H1 (cell line): ENCODE results near the gene CREB3L1. TPM values are rescaled to one million over a fixed set of nuclear protein-coding genes. Genes with fewer than 3 reads are reported as not detected.

Experiments used
- CTCF ChIA-PET: fragments of 300-600 bp; sonication (Branson Sonifier 250); formaldehyde crosslinking; loops from one replicate; lab custom pipeline; 2021; ENCODE audit not compliant: partially characterized antibody; lab: Charles Lee
- POLR2A ChIA-PET: fragments of 300-600 bp; sonication (Branson Sonifier 250); formaldehyde crosslinking; loops from one replicate; lab custom pipeline; 2021; ENCODE audit warnings: inconsistent platforms; ENCODE audit not compliant: partially characterized antibody; lab: Charles Lee
- DNase-seq, 2 experiments: peaks; one replicate each; pipeline versions ENCODE4 v3.0.0 to v3.0.0-alpha.2; 2010 to 2022; ENCODE audit warnings: low spot score in 2 of 2, low read depth in 1 of 2, mixed read lengths in 1 of 2
- FAIRE-seq: peaks from 2 replicates; lab custom pipeline; 2011; peaks lifted over from hg19 to GRCh38; lab: Jason Lieb, UNC
- H2AFZ ChIP-seq: 2 replicates; pipeline ENCODE4 v1.8.1; 2012; ENCODE audit warnings: low read length, inconsistent platforms
- H2AK5ac ChIP-seq: 2 replicates; pipeline ENCODE4 v1.6.1; 2013; ENCODE audit warnings: low read depth, low read length
- H2BK120ac ChIP-seq: replicated peaks from 2 replicates; pipeline ENCODE3; 2013; ENCODE audit warnings: low read depth, low read length, inconsistent platforms
- H2BK12ac ChIP-seq: 2 replicates; pipeline ENCODE4 v1.6.1; 2013; ENCODE audit warnings: low read depth, low read length
- H2BK15ac ChIP-seq: 2 replicates; pipeline ENCODE4 v1.6.1; 2013; ENCODE audit warnings: low read length
- H2BK20ac ChIP-seq: 2 replicates; pipeline ENCODE4 v1.6.1; 2013; ENCODE audit warnings: low read length
- H2BK5ac ChIP-seq: 2 replicates; pipeline ENCODE4 v1.6.1; 2013; ENCODE audit warnings: low read depth, low read length
- H3K14ac ChIP-seq: 2 replicates; pipeline ENCODE4 v1.6.1; 2013; ENCODE audit warnings: inconsistent platforms; ENCODE audit not compliant: insufficient read length
- H3K18ac ChIP-seq: 2 replicates; pipeline ENCODE4 v1.6.1; 2013; ENCODE audit warnings: low read length; ENCODE audit errors: extremely low read depth
- H3K23ac ChIP-seq: 2 replicates; pipeline ENCODE4 v1.6.1; 2013; ENCODE audit warnings: inconsistent platforms; ENCODE audit not compliant: insufficient read length
- H3K23me2 ChIP-seq: 2 replicates; pipeline ENCODE4 v1.6.1; 2013; ENCODE audit warnings: low read depth, low read length
- H3K27ac ChIP-seq: 2 replicates; pipeline ENCODE4 v1.6.1; 2011; ENCODE audit warnings: low read depth, low read length, inconsistent platforms
- H3K27me3 ChIP-seq, 4 experiments: replicated peaks in 1 of 4; 1 replicate in 1 of 4; 2 replicates in 3 of 4; pipeline versions ENCODE4 v1.6.1 to v1.8.1; 2011 to 2013; ENCODE audit warnings: low read length in 3 of 4, mild to moderate bottlenecking in 3 of 4, inconsistent platforms in 2 of 4, mixed read lengths in 2 of 4, moderate library complexity in 1 of 4; ENCODE audit not compliant: control insufficient read depth in 3 of 4, insufficient read depth in 3 of 4; ENCODE audit errors: extremely low read depth in 1 of 4
- H3K36me3 ChIP-seq, 4 experiments: 2 replicates each; pipeline versions ENCODE4 v1.6.1 to v1.8.1; 2011 to 2013; ENCODE audit warnings: mild to moderate bottlenecking in 4 of 4, low read length in 3 of 4, moderate library complexity in 2 of 4, control low read depth in 1 of 4, inconsistent platforms in 1 of 4; ENCODE audit not compliant: insufficient read depth in 4 of 4, control insufficient read depth in 2 of 4
- H3K4ac ChIP-seq: replicated peaks from 2 replicates; pipeline ENCODE3; 2013; ENCODE audit warnings: low read length, low read depth, mixed read lengths, inconsistent platforms; ENCODE audit not compliant: insufficient read length
- H3K4me1 ChIP-seq, 4 experiments: replicated peaks in 1 of 4; 1 replicate in 1 of 4; 2 replicates in 3 of 4; pipeline versions ENCODE4 v1.6.1 to v1.8.1; 2011 to 2013; ENCODE audit warnings: low read length in 3 of 4, inconsistent platforms in 2 of 4, mixed read lengths in 1 of 4; ENCODE audit not compliant: insufficient read depth in 4 of 4, control insufficient read depth in 3 of 4
- H3K4me2 ChIP-seq, 2 experiments: 2 replicates each; pipeline versions ENCODE4 v1.6.1 to v1.8.1; 2011 to 2013; ENCODE audit warnings: low read depth in 2 of 2, low read length in 2 of 2, control low read depth in 1 of 2, inconsistent platforms in 1 of 2, mild to moderate bottlenecking in 1 of 2; ENCODE audit not compliant: insufficient read depth in 1 of 2
- H3K4me3 ChIP-seq, 4 experiments: fragments of 200-600, 300-600 bp in 1 of 4; sonication (generic), shearing (Covaris generic), sonication (Bioruptor Twin) in 1 of 4; 2 replicates each; pipeline versions ENCODE4 v1.5.1 to v1.8.1; 2011 to 2016; ENCODE audit warnings: low read length in 4 of 4, low read depth in 3 of 4, control low read depth in 2 of 4, inconsistent platforms in 2 of 4, mild to moderate bottlenecking in 2 of 4, mixed read lengths in 1 of 4, moderate library complexity in 1 of 4; ENCODE audit not compliant: insufficient read depth in 2 of 4; ENCODE audit errors: extremely low read depth in 1 of 4
- H3K56ac ChIP-seq: replicated peaks from 2 replicates; pipeline ENCODE3; 2013; ENCODE audit warnings: low read depth, mild to moderate bottlenecking, mixed read lengths, low read length, inconsistent platforms; ENCODE audit not compliant: insufficient read length
- H3K79me1 ChIP-seq: 2 replicates; pipeline ENCODE4 v1.6.1; 2013; ENCODE audit warnings: low read depth, low read length, control low read depth
- H3K79me2 ChIP-seq, 2 experiments: 2 replicates each; pipeline versions ENCODE4 v1.6.1 to v1.8.1; 2012 to 2013; ENCODE audit warnings: low read length in 2 of 2, mild to moderate bottlenecking in 2 of 2, inconsistent platforms in 1 of 2; ENCODE audit not compliant: insufficient read depth in 2 of 2, control insufficient read depth in 1 of 2
- H3K9ac ChIP-seq, 4 experiments: replicated peaks in 1 of 4; 1 replicate in 1 of 4; 2 replicates in 3 of 4; pipeline versions ENCODE4 v1.6.1 to v1.8.1; 2011 to 2013; ENCODE audit warnings: low read depth in 3 of 4, low read length in 3 of 4, control low read depth in 2 of 4, mild to moderate bottlenecking in 2 of 4, moderate library complexity in 2 of 4, inconsistent platforms in 1 of 4; ENCODE audit errors: extremely low read depth in 1 of 4
- H3K9me3 ChIP-seq, 2 experiments: 2 replicates each; pipeline versions ENCODE4 v1.6.1 to v1.8.1; 2012 to 2013; ENCODE audit warnings: mild to moderate bottlenecking in 2 of 2, moderate library complexity in 2 of 2, control low read depth in 1 of 2, inconsistent platforms in 1 of 2, low read depth in 1 of 2, low read length in 1 of 2, mixed read lengths in 1 of 2; ENCODE audit not compliant: insufficient read depth in 2 of 2
- H4K20me1 ChIP-seq, 2 experiments: replicated peaks in 1 of 2; 2 replicates each; pipeline versions ENCODE3 to v1.8.1; 2011 to 2013; ENCODE audit warnings: inconsistent platforms in 2 of 2, low read length in 2 of 2, mild to moderate bottlenecking in 1 of 2; ENCODE audit not compliant: insufficient read depth in 2 of 2, control insufficient read depth in 1 of 2
- H4K5ac ChIP-seq: 2 replicates; pipeline ENCODE4 v1.6.1; 2013; ENCODE audit warnings: low read length, low read depth, mixed read lengths, inconsistent platforms; ENCODE audit not compliant: insufficient read length
- H4K8ac ChIP-seq: 2 replicates; pipeline ENCODE4 v1.8.0; 2013; ENCODE audit warnings: mild to moderate bottlenecking, moderate library complexity, low read length, inconsistent platforms; ENCODE audit not compliant: insufficient read depth; ENCODE audit errors: extremely low read depth
- H4K91ac ChIP-seq: replicated peaks from 2 replicates; pipeline ENCODE3; 2013; ENCODE audit warnings: low read length, mixed read lengths, inconsistent platforms; ENCODE audit not compliant: insufficient read length
- CBX5 ChIP-seq: fragments of 300-800, 300-1000 bp; sonication (generic); IDR thresholded peaks from 2 replicates; pipeline ENCODE4 v1.7.1; 2016; ENCODE audit warnings: antibody characterized with exemption, low read length, low read depth
- CTBP2 ChIP-seq: IDR thresholded peaks from 2 replicates; pipeline ENCODE4 v1.7.0; 2011; ENCODE audit warnings: borderline replicate concordance, mild to moderate bottlenecking, moderate library complexity, mixed read lengths, low read length; ENCODE audit not compliant: insufficient read depth, insufficient read length
- EGR1 ChIP-seq: IDR thresholded peaks from 2 replicates; pipeline ENCODE4 v1.6.1; 2011; ENCODE audit warnings: low read depth, low read length, borderline replicate concordance
- EZH2 ChIP-seq: fragments of 200-600 bp; sonication (generic); IDR thresholded peaks from 2 replicates; pipeline ENCODE4 v1.7.1; 2012; ENCODE audit warnings: low read depth, mild to moderate bottlenecking, moderate library complexity, low read length, inconsistent platforms; ENCODE audit not compliant: severe bottlenecking
- GABPA ChIP-seq: IDR thresholded peaks from 2 replicates; pipeline ENCODE4 v1.6.1; 2011; ENCODE audit warnings: mild to moderate bottlenecking, low read length, moderate library complexity, borderline replicate concordance; ENCODE audit not compliant: insufficient read depth
- POLR2A ChIP-seq, 2 experiments: IDR thresholded peaks; 1 replicate in 1 of 2; 2 replicates in 1 of 2; pipeline ENCODE4 v1.6.1; 2011; ENCODE audit warnings: low read depth in 2 of 2, low read length in 2 of 2, mild to moderate bottlenecking in 2 of 2; ENCODE audit errors: control extremely low read depth in 1 of 2
- RBBP5 ChIP-seq: IDR thresholded peaks from 2 replicates; pipeline ENCODE4 v1.7.1; 2012; ENCODE audit warnings: low read depth, mild to moderate bottlenecking, inconsistent platforms, low read length, moderate library complexity, borderline replicate concordance
- SP1 ChIP-seq: IDR thresholded peaks from 2 replicates; pipeline ENCODE4 v1.6.1; 2011; ENCODE audit warnings: low read depth, low read length
- TEAD4 ChIP-seq: IDR thresholded peaks from 2 replicates; pipeline ENCODE4 v1.6.1; 2012; ENCODE audit warnings: low read depth, low read length, inconsistent platforms, mixed read lengths
- YY1 ChIP-seq: IDR thresholded peaks from 2 replicates; pipeline ENCODE4 v1.6.1; 2011; ENCODE audit warnings: low read depth, mild to moderate bottlenecking, low read length
- WGBS, 2 experiments: shearing (Covaris generic) in 1 of 2; methylation state at CpG; one replicate each; pipeline versions ENCODE4 v1.1.6 to v1.1.7; 2013 to 2015; ENCODE audit warnings: low lambda C conversion rate in 2 of 2, mixed read lengths in 2 of 2, inconsistent platforms in 1 of 2, low coverage in 1 of 2, missing lambda C conversion rate in 1 of 2; ENCODE audit not compliant: insufficient replicate concordance in 2 of 2, insufficient coverage in 1 of 2, insufficient read length in 1 of 2; ENCODE audit errors: extremely low coverage in 1 of 2, missing lambda C conversion rate in 1 of 2; 5-methylcytosine and 5-hydroxymethylcytosine counted together
- polyA plus RNA-seq, 7 experiments: library from polyadenylated mRNA; depleted of rRNA in 3 of 7; stranded (reverse) in 5 of 7; unstranded in 2 of 7; fragments of >200 nt in 5 of 7; fragments of 200-250 nt in 2 of 7; gene quantifications; 1 replicate in 5 of 7; 2 replicates in 1 of 7; 4 replicates in 1 of 7; pipeline versions ENCODE4 v1.2.1 to v1.2.3, GENCODE V29; 2011 to 2013; ENCODE audit warnings: missing spikeins in 2 of 7, mixed read lengths in 2 of 7
- total RNA-seq: library from RNA; stranded (reverse); fragmentation: NEBNext Ultra II Directional; extraction: Animal tissue kit (Norgen Biotek cat#: 25700); gene quantifications from 2 replicates; pipeline ENCODE4 v1.2.1, GENCODE V29; 2021
- TF ChIP-seq, protein P1 (sequence below): IDR thresholded peaks from 2 replicates; pipeline ENCODE4 v1.6.1; 2011; ENCODE audit warnings: low read depth, mild to moderate bottlenecking, low read length; ENCODE audit not compliant: insufficient read depth

CREB3L1 gene
- total and polyA plus RNA-seq, 2 of the 8 experiments (the other 6 are each of a cell fraction or from before 2014, with no cell fraction given) = 4.1 to 12.7 TPM

DNA sequence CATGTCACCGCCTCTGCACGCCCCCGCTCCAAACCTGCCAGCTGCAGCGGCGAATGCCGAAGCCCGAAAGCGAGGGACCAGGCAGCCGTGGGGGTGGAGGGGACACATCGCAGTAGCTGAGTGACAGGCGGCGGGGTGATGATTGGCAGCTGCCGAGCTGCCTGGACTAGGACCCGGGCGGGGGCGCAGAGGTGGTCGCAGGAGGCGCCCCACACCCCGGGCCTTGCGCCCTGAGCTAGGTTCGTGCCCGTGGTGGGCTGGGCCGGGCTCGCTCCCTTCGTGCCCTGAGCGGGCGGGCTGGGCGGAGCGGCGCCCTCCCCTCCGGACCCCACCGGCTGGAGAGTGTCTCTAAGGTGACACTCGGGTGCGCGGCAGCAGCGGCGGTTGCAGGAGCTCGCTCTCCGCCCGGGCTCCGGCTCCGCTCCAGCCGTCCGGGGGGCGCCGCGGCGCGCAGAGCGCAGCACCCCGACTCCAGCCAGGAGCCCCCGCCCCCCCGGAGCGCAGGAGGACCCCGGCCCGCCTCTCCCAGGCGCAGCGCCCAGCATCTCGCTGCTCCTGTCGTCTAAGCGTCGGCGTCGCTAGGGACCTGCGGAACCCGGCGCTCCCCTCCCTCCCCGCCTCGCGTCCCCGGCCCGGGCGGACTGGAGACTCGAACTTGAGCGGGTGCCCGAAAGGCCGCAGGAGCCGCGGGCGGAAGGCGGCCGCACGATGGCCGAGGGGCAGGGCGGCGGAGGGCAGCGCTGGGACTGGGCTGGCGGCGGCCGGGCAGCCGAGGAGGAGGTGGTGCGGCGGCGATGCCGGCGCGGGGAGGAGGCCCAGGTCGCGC is 55.3 kb downstream of the CREB3L1 start:
- no peak overlapping the region for H3K14ac ChIP-seq
- no peak overlapping the region for H3K23ac ChIP-seq
- H2AFZ ChIP-seq = no peak overlapping the region
- H3K27ac ChIP-seq = no peak overlapping the region
- no peak overlapping the region for H4K5ac ChIP-seq
- H4K8ac ChIP-seq = no peak overlapping the region; the same call in none of the 2 replicates
- no peaks in the 10 kb centered on the region for H3K9me3 ChIP-seq
- DNase-seq (peak in 1 of 2 experiments; percentile 72), FAIRE-seq (no peak)
- peak overlapping the region; percentile 62 to 79 for H3K4me2 ChIP-seq
- H2BK15ac ChIP-seq = no peak overlapping the region
- H3K79me1 ChIP-seq = no peaks in the 10 kb centered on the region
- no peak overlapping the region for H2BK120ac ChIP-seq
- 2% methylated on average over 42 of the region's 99 CpGs; no CpG with 5 or more reads in 1 of the 2 experiments for WGBS, 2 experiments
- no peak overlapping the region for H3K4ac ChIP-seq
- no peak overlapping the region for H3K18ac ChIP-seq
- peak overlapping the region in 1 of 4 experiments; percentile 71; a peak in 1 of 7 replicates for H3K9ac ChIP-seq
- H3K23me2 ChIP-seq = peaks cover 8% of the 10 kb centered on the region; the same call in 1 of the 2 replicates
- peaks cover 14 to 44% (median 39%) of the 10 kb centered on the region in 4 experiments for H3K27me3 ChIP-seq
- H3K4me3 ChIP-seq = peak overlapping the region; percentile 44 to 62 (median 55)
- no peak overlapping the region for H2BK12ac ChIP-seq
- CTCF ChIA-PET = interaction anchor here (1.0 to 42.5 kb wide), 5 partner anchors 18 to 197 kb away, joined by 3 to 1004 read pairs (median 4); partner anchors contain the start of genes DGKZ and MDK
- no peak overlapping the region for H3K56ac ChIP-seq
- H2BK5ac ChIP-seq = no peak overlapping the region
- H2AK5ac ChIP-seq = no peak overlapping the region
- H3K79me2 ChIP-seq = no peaks in the 10 kb centered on the region
- POLR2A ChIA-PET = interaction anchor here (1.2 to 3.2 kb wide), 6 partner anchors 14 to 89 kb away, joined by 3 to 15 read pairs (median 6); no protein-coding TSS in a partner anchor
- H3K36me3 ChIP-seq = no peaks in the 10 kb centered on the region
- H4K20me1 ChIP-seq = no peaks in the 10 kb centered on the region
- no peak overlapping the region for H2BK20ac ChIP-seq
- H4K91ac ChIP-seq = no peak overlapping the region
- H3K4me1 ChIP-seq = peaks cover 5 to 46% (median 31%) of the 10 kb centered on the region in 4 experiments
- TF ChIP-seq, protein P1, sequence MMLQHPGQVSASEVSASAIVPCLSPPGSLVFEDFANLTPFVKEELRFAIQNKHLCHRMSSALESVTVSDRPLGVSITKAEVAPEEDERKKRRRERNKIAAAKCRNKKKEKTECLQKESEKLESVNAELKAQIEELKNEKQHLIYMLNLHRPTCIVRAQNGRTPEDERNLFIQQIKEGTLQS = no peak
- TF ChIP-seq GABPA (peak; percentile 42; the same call in 1 of the 2 replicates), RBBP5 (peak; percentile 66; the same call in 1 of the 2 replicates), POLR2A (IDR thresholded peaks at IDR 0.05; ENCODE audit: control extremely low read depth in 1 of 2, low read depth in 2 of 2, low read length in 2 of 2) (no peak), SP1 (no peak), EZH2 (peak; percentile 49), TEAD4 (0 out of 2 replicates have a peak, but pooled peaks have one; percentile 60), CTBP2 (no peak), CBX5 (no peak), EGR1 (peak; percentile 94), YY1 (0 out of 2 replicates have a peak, but pooled peaks have one; percentile 3)
